Measurements from ENCODE around the gene LRP1B.
"Not testable (repeated sequence)": the region's sequence is repeated elsewhere in the genome, so short reads cannot be mapped to it uniquely, and the experiment has no call there.

The LRP1B gene

GRCh38 chr2:140454717-140455116, 1676.1 kb downstream of the LRP1B start:
- TF ChIP-seq CTCF (IDR thresholded peaks at IDR 0.05), result no peak
- no peak overlapping the region for H3K4me3 ChIP-seq
- no peak for DNase-seq (ENCODE audit: low spot score)
- H3K27ac ChIP-seq, result no peak overlapping the region

GRCh38 chr2:140451324-140451723, 1679.5 kb downstream of the LRP1B start:
- no peak overlapping the region for H3K4me3 ChIP-seq
- TF ChIP-seq CTCF (IDR thresholded peaks at IDR 0.05), result no peak
- no peak overlapping the region for H3K27ac ChIP-seq
- DNase-seq (ENCODE audit: low spot score), result no peak

GRCh38 chr2:140442319-140442718, 1688.5 kb downstream of the LRP1B start:
- H3K27ac ChIP-seq, result no peak overlapping the region
- no peak for DNase-seq (ENCODE audit: low spot score)
- no peak for TF ChIP-seq CTCF (IDR thresholded peaks at IDR 0.05)
- no peak overlapping the region for H3K4me3 ChIP-seq

GRCh38 chr2:140440815-140441214, 1690.0 kb downstream of the LRP1B start:
- DNase-seq (ENCODE audit: low spot score), result no peak
- H3K4me3 ChIP-seq, result no peak overlapping the region
- no peak for TF ChIP-seq CTCF (IDR thresholded peaks at IDR 0.05)
- H3K27ac ChIP-seq, result no peak overlapping the region

- no peak overlapping the region for H3K4me3 ChIP-seq
- no peak overlapping the region for H3K27ac ChIP-seq
- no peak for TF ChIP-seq CTCF (IDR thresholded peaks at IDR 0.05)
- no peak for DNase-seq (ENCODE audit: low spot score)
These were observed 1693.9 kb downstream of the LRP1B start for GRCh38 chr2:140436936-140437335.

- not testable (repeated sequence) for DNase-seq (ENCODE audit: low spot score); H3K4me3 ChIP-seq; H3K27ac ChIP-seq
These were observed 1703.8 kb downstream of the LRP1B start for GRCh38 chr2:140427033-140427432.

- no peak for DNase-seq (ENCODE audit: low spot score)
- H3K27ac ChIP-seq, result no peak overlapping the region
These were observed 1706.3 kb downstream of the LRP1B start for GRCh38 chr2:140424471-140424870.

More at GRCh38 chr2:140424471-140424870, 1706.3 kb downstream of the LRP1B start:
- TF ChIP-seq CTCF (IDR thresholded peaks at IDR 0.05), result no peak
- H3K4me3 ChIP-seq, result no peak overlapping the region

Data from coronary artery (tissue), 2 donors.